ENCODE measurements around the gene C20orf144.

Gene C20orf144

GRCh38 chr20:33650111-33650752 lies 11.9 kb upstream of the C20orf144 start:
- no peak for DNase-seq (ENCODE audit: low read depth)

- DNase-seq (ENCODE audit: low read depth), result no peak
These were observed 11.2 kb upstream of the C20orf144 start for GRCh38 chr20:33650753-33651561.

GRCh38 chr20:33651562-33652048 lies 10.5 kb upstream of the C20orf144 start:
- DNase-seq (ENCODE audit: low read depth), result no peak

GRCh38 chr20:33653218-33653899 lies 8.8 kb upstream of the C20orf144 start:
- no peak for DNase-seq (ENCODE audit: low read depth)

- no peak for DNase-seq (ENCODE audit: low read depth)
These were observed 8.1 kb upstream of the C20orf144 start for GRCh38 chr20:33653900-33654596.

GRCh38 chr20:33654680-33655161 lies 7.4 kb upstream of the C20orf144 start:
- DNase-seq (ENCODE audit: low read depth), result no peak

GRCh38 chr20:33655164-33655563 lies 7.0 kb upstream of the C20orf144 start:
- no peak for DNase-seq (ENCODE audit: low read depth)

GRCh38 chr20:33656010-33656782 lies 5.9 kb upstream of the C20orf144 start:
- no peak for DNase-seq (ENCODE audit: low read depth)

GRCh38 chr20:33656783-33657703 lies 5.1 kb upstream of the C20orf144 start:
- no peak for DNase-seq (ENCODE audit: low read depth)

- DNase-seq (ENCODE audit: low read depth), result no peak
These were observed 4.4 kb upstream of the C20orf144 start for GRCh38 chr20:33657704-33658095.

GRCh38 chr20:33658510-33658909 lies 3.6 kb upstream of the C20orf144 start:
- DNase-seq (ENCODE audit: low read depth), result no peak

GRCh38 chr20:33658929-33659328 lies 3.2 kb upstream of the C20orf144 start:
- DNase-seq (ENCODE audit: low read depth), result no peak

GRCh38 chr20:33659341-33660034 lies 2.6 kb upstream of the C20orf144 start:
- DNase-seq (ENCODE audit: low read depth), result no peak

- DNase-seq (ENCODE audit: low read depth), result no peak
These were observed 2.0 kb upstream of the C20orf144 start for GRCh38 chr20:33660035-33660684.

GRCh38 chr20:33660685-33661058 lies 1.5 kb upstream of the C20orf144 start:
- no peak for DNase-seq (ENCODE audit: low read depth)

GRCh38 chr20:33663161-33664084 lies 1.3 kb downstream of the C20orf144 start:
- peak; percentile 79 for DNase-seq (ENCODE audit: low read depth)

GRCh38 chr20:33664085-33664761 lies 2.1 kb downstream of the C20orf144 start:
- no peak for DNase-seq (ENCODE audit: low read depth)

Data from activated T-helper 9 cell treated with anti-CD3 and anti-CD28 coated beads, Interleukin-2, amount 50 U/mL, for 16 hours (primary cell).